PC-3 (cell line): ENCODE data around the gene ABHD16A. TPM values are rescaled to one million over a fixed set of nuclear protein-coding genes. Genes with fewer than 3 reads are reported as not detected.
A peak's percentile ranks its signal among the peaks of the same experiment; 100 is the strongest.

Source experiments
- ATAC-seq: fragments of 200-7000 bp; cut with Tn5 transposase; 2 replicates; pipeline ENCODE4 v1.9.1; 2020; ENCODE audit warnings: mild to moderate bottlenecking, moderate library complexity
- BruUV-seq: library from RNA; stranded (reverse); fragments of 400-500 nt; replicated peaks from 2 replicates; lab custom pipeline; 2021; lab: Mats Ljungman, UMichigan
- CTCF ChIA-PET: fragments of 300-600 bp; sonication (Branson Sonifier 250); formaldehyde crosslinking; loops from one replicate; lab custom pipeline; 2022; ENCODE audit warnings: antibody characterized with exemption; lab: Charles Lee
- POLR2A ChIA-PET: fragments of 300-600 bp; sonication (Branson Sonifier 250); formaldehyde crosslinking; loops from one replicate; lab custom pipeline; 2022; ENCODE audit warnings: antibody characterized with exemption; ENCODE audit not compliant: unreplicated experiment; lab: Charles Lee
- DNase-seq: peaks from one replicate; pipeline ENCODE4 v3.0.0-alpha.2; 2015
- H2AFZ ChIP-seq: fragments of 300-600 bp; sonication (generic); 2 replicates; pipeline ENCODE4 v1.6.0; 2016; ENCODE audit warnings: antibody characterized with exemption, low read length
- H3F3A ChIP-seq: fragments of 300-600 bp; sonication (generic); one replicate; pipeline ENCODE4 v1.6.0; 2017; ENCODE audit warnings: antibody characterized with exemption, low read length, control low read depth, mild to moderate bottlenecking; ENCODE audit not compliant: unreplicated experiment
- H3K27ac ChIP-seq: fragments of 300-600 bp; sonication (generic); 2 replicates; pipeline ENCODE4 v1.5.1; 2016; ENCODE audit warnings: mild to moderate bottlenecking, low read length
- H3K27me3 ChIP-seq: fragments of 300-600 bp; sonication (generic); 2 replicates; pipeline ENCODE4 v1.6.1; 2016; ENCODE audit warnings: low read length, mixed read lengths
- H3K36me3 ChIP-seq: fragments of 300-600 bp; sonication (generic); 2 replicates; pipeline ENCODE4 v1.6.1; 2016; ENCODE audit warnings: low read depth, mixed run types, low read length, mixed read lengths
- H3K4me1 ChIP-seq: fragments of 300-600 bp; sonication (generic); 2 replicates; pipeline ENCODE4 v1.5.1; 2016; ENCODE audit warnings: low read length; ENCODE audit not compliant: insufficient read depth
- H3K4me2 ChIP-seq: fragments of 300-600 bp; sonication (generic); 2 replicates; pipeline ENCODE4 v1.6.0; 2016; ENCODE audit warnings: low read length
- H3K4me3 ChIP-seq: fragments of 300-600 bp; sonication (generic); 2 replicates; pipeline ENCODE4 v1.5.1; 2016; ENCODE audit warnings: mild to moderate bottlenecking, low read length, mixed read lengths
- H3K79me2 ChIP-seq: fragments of 300-600 bp; sonication (generic); 2 replicates; pipeline ENCODE4 v1.6.1; 2017; ENCODE audit warnings: low read length, mixed read lengths
- H3K9ac ChIP-seq: fragments of 300-600 bp; sonication (generic); 2 replicates; pipeline ENCODE4 v1.6.0; 2016; ENCODE audit warnings: mild to moderate bottlenecking, low read length
- H3K9me2 ChIP-seq: fragments of 300-600 bp; sonication (generic); replicated peaks from 2 replicates; pipeline ENCODE4 v1.6.1; 2016; ENCODE audit warnings: mixed run types, low read length, mixed read lengths
- H3K9me3 ChIP-seq: fragments of 300-600 bp; sonication (generic); 2 replicates; pipeline ENCODE4 v1.6.1; 2016; ENCODE audit warnings: low read length, mixed read lengths
- H4K20me1 ChIP-seq: fragments of 300-600 bp; sonication (generic); 2 replicates; pipeline ENCODE4 v1.6.1; 2016; ENCODE audit warnings: low read length, mixed read lengths
- CTCF ChIP-seq: fragments of 300-600 bp; sonication (generic); conservative IDR thresholded peaks from 2 replicates; pipeline ENCODE4 v1.5.1; 2017; ENCODE audit warnings: antibody characterized with exemption, low read depth, mild to moderate bottlenecking, low read length
- EZH2 ChIP-seq: fragments of 300-600 bp; sonication (generic); IDR thresholded peaks from one replicate; pipeline ENCODE4 v1.6.1; 2017; ENCODE audit warnings: antibody characterized with exemption, mild to moderate bottlenecking, low read length; ENCODE audit not compliant: unreplicated experiment
- EZH2phosphoT487 ChIP-seq: fragments of 300-600 bp; sonication (generic); IDR thresholded peaks from 2 replicates; pipeline ENCODE4 v1.6.1; 2018; ENCODE audit warnings: mild to moderate bottlenecking, antibody characterized with exemption, low read length, borderline replicate concordance
- intact Hi-C: fragments of 100-400 bp; cut with micrococcal nuclease; formaldehyde crosslinking; loops from 2 replicates; pipeline ENCODE4 v1.9.0; 2023
- total RNA-seq: library from RNA; depleted of rRNA; stranded (reverse); fragments of >200 nt; gene quantifications from 2 replicates; pipeline ENCODE4 v1.2.3, GENCODE V29; 2014

The ABHD16A gene
- total RNA-seq, 1 experiment from 2014 or later = 52.0 TPM

- intact Hi-C loops = loop anchor here (1.0 to 5.0 kb wide), 3 partner anchors 60 to 92 kb away; partner anchors contain the start of genes HSPA1A and HSPA1L
- no peak for TF ChIP-seq CTCF
- TF ChIP-seq EZH2 = no peak
- no peak for TF ChIP-seq EZH2phosphoT487
- DNase-seq (peak; percentile 99), ATAC-seq (peak; percentile 77)
- POLR2A ChIA-PET = interaction anchor here (0.5 to 1.0 kb wide), 4 partner anchors 13 to 1577 kb away, joined by 3 to 4 read pairs (median 3); partner anchors contain the start of gene GPANK1
- peaks cover 34% of the 10 kb centered on the region for H3K79me2 ChIP-seq
- peak within 1 kb of the TSS; percentile 79 for H3K4me3 ChIP-seq
- BruUV-seq = TSS peak; percentile 62
- H3K4me2 ChIP-seq = peak within 1 kb of the TSS; percentile 98
- peaks cover 5% of the 10 kb centered on the region; the same call in 1 of the 2 replicates for H3K36me3 ChIP-seq
- H3K27ac ChIP-seq = peak within 1 kb of the TSS; percentile 87
- H4K20me1 ChIP-seq = no peaks in the 10 kb centered on the region
- H3K4me1 ChIP-seq = peaks cover 42% of the 10 kb centered on the region
- no peaks in the 10 kb centered on the region for H3F3A ChIP-seq
- H3K27me3 ChIP-seq = no peaks in the 10 kb centered on the region
- no peaks in the 10 kb centered on the region for H3K9me2 ChIP-seq
- H3K9me3 ChIP-seq = no peaks in the 10 kb centered on the region
- peak within 1 kb of the TSS; percentile 93 for H2AFZ ChIP-seq
- CTCF ChIA-PET = interaction anchor here (0.6 to 1.0 kb wide), 3 partner anchors 13 to 419 kb away, joined by 3 to 4 read pairs (median 3); no protein-coding TSS in a partner anchor
- H3K9ac ChIP-seq = peak within 1 kb of the TSS; percentile 95
Measured at GRCh38 chr6:31739639-31740396, 36.7 kb upstream of the ABHD16A start, which contains the start of gene MSH5. TSS of gene MSH5 (plus strand) at chr6:31740005. CDS start at chr6:31740467, 462 bp downstream.

DNA sequence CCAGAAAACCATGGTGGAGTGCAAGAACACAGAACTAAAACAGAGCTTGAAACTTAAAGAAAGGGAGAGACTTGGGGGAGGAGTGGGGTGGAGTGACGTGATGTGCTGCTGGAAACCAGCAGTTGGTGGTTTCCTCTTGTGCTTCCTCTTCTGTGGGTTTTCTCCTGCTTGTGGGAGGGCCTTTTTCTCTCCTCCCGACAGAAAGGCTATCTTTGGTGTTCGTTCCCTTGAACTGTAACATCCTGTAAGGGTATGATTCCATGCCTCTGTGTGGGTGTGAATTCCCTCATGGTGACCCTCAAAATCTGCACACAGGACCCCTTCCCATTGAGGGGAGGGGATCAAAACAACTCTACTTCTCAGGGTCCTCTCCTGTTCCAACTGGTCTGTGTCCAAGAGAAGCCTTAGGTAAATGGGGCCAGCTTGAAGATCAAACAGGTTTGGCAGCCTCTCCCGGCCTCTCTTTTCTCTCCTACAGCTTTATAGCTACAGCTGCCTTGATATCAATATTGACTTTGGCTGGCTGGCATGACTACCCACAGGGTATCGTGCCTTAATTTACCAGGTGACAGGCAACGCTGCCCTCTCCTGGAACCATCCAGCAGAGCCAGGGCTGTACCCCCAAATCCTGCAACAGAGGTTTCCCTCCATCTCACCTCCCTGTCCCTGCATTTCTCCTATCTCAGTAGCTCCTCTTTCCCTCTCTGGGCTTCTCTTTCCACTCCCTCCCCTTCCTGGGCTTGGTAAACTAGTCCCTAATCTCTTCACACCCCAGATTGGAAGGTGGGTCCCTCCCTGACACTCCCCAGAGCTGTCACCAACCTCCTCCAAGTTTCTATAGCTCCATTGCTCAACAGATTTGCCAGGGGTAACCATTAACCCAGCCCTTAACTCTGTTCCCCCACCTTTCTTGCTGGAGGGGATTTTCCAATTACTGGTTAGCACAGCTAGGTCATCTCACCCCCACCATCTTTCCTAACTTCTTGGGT, 35.2 kb upstream of the ABHD16A start:
- Histone ChIP-seq H3K4me3 (peak overlapping the region; percentile 40; the same call in 1 of the 2 replicates), H3K4me1 (peaks cover 54% of the 10 kb centered on the region), H3K79me2 (peaks cover 49% of the 10 kb centered on the region), H3K9ac (peak overlapping the region; percentile 34), H3K36me3 (peaks cover 16% of the 10 kb centered on the region), H3K9me3 (no peaks in the 10 kb centered on the region), H3K4me2 (peak overlapping the region; percentile 85), H3K9me2 (no peaks in the 10 kb centered on the region), H3K27ac (peak overlapping the region; percentile 87), H2AFZ (peak overlapping the region; percentile 44), H3K27me3 (no peaks in the 10 kb centered on the region), H3F3A (no peaks in the 10 kb centered on the region), H4K20me1 (peaks cover 13% of the 10 kb centered on the region)
- POLR2A ChIA-PET = interaction anchor here (0.6 to 1.0 kb wide), 4 partner anchors 9 to 376 kb away, joined by 3 to 4 read pairs (median 3); no protein-coding TSS in a partner anchor
- TF ChIP-seq CTCF (peak; percentile 31), EZH2 (no peak)
- intact Hi-C loops = loop anchor here (5.0 kb wide), 2 partner anchors 79 to 94 kb away; partner anchors contain the start of genes HSPA1A and HSPA1L
- peak; percentile 73 for DNase-seq
- BruUV-seq = TSS peak; percentile 27
- CTCF ChIA-PET = interaction anchor here (0.6 to 1.2 kb wide), 4 partner anchors 22 to 93 kb away, joined by 3 to 6 read pairs (median 4); no protein-coding TSS in a partner anchor
- ATAC-seq = peak; percentile 7; the same call in 1 of the 2 replicates
